22Rv1 (cell line): ENCODE results near the gene MYO9B.

Source experiments
- ZFX ChIP-seq: fragments of 450-650 bp; IDR thresholded peaks from 2 replicates; pipeline ENCODE4 v1.6.1; 2017; ENCODE audit warnings: antibody characterized with exemption, borderline replicate concordance
- TF ChIP-seq, protein P1 (sequence below): fragments of 450-650 bp; IDR thresholded peaks from 2 replicates; pipeline ENCODE4 v1.5.1; 2017; ENCODE audit warnings: mild to moderate bottlenecking

DNA sequence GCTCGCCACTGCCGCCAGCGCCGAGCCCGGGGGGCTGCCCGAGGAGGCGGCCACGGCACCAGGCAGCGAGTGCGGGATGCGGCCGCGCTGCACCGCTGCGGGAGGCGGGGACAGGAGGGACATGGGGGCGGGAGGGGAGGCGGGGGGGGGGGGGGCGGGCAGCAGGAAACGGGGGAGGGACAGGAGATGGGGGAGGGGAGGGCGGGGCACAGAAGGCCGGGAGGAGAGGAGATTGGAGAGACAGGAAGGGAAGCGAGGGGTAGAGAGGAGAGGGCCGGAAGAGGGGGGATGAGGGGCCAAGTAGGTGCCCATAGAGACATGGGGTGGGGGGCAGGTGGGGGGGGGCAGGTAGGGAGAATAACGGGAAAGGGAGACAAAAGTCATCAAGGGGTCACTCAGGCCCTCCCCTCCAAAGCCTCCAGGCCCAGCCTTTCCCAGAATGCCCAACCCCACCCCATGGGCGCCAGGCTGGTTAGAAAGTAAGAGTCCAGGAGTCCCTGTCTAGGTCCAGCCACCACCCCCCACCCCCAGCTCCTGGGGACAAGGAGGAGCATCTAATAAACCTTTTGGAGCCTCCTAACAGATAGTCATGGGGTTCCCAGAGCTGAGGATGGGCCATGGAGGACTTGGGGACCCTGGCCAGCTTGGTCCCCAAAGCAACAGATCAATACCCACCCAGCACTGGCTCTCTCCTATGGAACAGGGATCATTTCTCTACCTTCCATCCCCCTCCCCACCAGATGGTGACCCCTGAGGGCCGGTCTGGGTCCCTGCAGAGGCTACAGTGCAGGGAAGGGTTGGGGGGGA lies 160.6 kb downstream of the MYO9B start:
- TF ChIP-seq, protein P1, sequence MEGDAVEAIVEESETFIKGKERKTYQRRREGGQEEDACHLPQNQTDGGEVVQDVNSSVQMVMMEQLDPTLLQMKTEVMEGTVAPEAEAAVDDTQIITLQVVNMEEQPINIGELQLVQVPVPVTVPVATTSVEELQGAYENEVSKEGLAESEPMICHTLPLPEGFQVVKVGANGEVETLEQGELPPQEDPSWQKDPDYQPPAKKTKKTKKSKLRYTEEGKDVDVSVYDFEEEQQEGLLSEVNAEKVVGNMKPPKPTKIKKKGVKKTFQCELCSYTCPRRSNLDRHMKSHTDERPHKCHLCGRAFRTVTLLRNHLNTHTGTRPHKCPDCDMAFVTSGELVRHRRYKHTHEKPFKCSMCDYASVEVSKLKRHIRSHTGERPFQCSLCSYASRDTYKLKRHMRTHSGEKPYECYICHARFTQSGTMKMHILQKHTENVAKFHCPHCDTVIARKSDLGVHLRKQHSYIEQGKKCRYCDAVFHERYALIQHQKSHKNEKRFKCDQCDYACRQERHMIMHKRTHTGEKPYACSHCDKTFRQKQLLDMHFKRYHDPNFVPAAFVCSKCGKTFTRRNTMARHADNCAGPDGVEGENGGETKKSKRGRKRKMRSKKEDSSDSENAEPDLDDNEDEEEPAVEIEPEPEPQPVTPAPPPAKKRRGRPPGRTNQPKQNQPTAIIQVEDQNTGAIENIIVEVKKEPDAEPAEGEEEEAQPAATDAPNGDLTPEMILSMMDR = no peak
- TF ChIP-seq ZFX = no peak
